ENCODE measurements around the gene ADH5.
"Not testable (repeated sequence)": the region's sequence is repeated elsewhere in the genome, so short reads cannot be mapped to it uniquely, and the experiment has no call there.

Gene ADH5

DNA sequence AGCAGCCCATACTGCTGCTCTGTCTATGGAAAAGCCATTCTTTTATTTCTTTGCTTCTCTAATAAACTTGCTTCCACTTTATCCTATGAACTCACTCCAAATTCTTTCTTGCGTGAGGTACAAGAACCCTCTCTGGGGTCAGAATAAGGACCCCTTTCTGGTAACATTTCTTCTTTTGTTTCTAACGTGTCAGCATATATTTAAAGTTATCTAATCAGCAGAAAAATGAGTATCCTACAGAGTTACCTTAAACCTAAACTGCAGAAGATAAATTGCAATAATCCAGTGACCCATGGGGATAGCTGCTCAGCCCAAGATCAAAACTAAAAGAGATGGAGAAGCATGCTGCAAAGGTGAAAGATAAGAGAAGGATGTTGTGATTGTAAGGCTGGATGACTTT is 4.0 kb downstream of the ADH5 start:
- no peak for DNase-seq (ENCODE audit: low spot score)

DNA sequence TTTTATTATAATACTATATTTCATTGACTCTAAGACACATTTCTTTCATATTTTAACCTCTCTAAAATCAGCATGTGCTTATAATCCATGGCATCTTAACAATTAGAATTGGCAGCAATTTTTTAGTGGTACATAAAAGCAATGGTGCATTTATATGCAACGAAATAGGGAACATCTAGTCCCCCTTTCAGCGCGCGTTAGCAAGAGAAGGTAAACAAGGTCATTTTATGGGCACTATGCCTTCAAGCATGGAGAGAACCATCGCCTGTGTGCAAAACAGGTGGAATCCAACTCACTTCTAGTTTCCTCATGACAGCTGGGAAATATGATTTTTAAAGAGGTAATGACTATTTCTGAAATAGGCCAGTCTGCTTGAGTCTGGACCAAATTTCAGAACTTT is 6.4 kb downstream of the ADH5 start:
- DNase-seq (ENCODE audit: low spot score): no peak

DNA sequence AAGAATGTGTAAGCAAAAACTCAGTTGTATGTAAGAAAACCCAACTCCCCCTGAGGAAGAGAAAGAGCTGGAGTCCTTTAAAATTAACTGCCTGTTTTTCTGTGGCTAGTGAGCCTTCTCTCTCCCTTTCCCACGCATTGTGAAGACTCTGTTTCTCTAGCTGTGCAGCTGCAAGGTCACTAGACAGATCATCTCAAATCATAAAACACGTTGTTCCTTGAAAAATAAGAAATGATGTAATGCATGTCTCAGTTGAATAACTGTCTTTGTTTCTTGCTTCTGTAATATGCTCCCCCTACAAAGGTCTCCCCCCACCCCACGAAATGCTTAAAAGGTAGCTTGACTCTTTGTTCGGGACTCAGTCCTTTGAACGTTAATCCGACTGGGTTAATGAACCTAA is 7.7 kb downstream of the ADH5 start:
- DNase-seq (ENCODE audit: low spot score): not testable (repeated sequence)

DNA sequence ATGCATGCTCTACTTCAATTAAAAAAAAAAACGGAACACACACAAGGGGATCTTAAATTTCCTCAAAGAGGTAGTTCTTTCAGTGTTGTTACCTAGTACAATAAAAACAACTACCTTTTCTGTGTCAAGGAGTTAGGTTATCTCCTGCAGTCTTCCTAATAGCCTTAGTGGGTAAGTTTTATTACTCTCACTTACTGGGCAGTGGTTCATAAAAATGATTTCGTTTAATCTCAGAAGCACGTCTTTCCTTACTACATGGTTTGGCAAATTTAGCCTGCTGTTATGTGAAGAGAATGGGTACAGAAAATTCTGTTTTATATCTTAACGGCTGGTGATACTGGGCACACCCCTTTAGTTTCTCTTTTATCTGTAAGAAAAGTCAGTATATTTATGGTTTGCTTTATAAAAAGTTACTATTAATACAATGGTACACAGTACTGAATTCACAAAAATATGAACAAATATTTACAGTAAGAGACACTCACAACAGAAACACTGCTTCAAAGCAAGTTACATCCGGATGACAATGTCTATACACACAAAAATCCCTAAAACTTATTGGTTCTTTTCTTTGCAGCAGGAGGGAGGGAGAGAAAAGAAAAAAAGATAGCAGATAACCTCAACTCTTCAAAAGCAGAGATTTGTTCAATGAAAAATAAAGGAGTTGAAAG is 8.8 kb downstream of the ADH5 start:
- DNase-seq (ENCODE audit: low spot score): no peak

DNA sequence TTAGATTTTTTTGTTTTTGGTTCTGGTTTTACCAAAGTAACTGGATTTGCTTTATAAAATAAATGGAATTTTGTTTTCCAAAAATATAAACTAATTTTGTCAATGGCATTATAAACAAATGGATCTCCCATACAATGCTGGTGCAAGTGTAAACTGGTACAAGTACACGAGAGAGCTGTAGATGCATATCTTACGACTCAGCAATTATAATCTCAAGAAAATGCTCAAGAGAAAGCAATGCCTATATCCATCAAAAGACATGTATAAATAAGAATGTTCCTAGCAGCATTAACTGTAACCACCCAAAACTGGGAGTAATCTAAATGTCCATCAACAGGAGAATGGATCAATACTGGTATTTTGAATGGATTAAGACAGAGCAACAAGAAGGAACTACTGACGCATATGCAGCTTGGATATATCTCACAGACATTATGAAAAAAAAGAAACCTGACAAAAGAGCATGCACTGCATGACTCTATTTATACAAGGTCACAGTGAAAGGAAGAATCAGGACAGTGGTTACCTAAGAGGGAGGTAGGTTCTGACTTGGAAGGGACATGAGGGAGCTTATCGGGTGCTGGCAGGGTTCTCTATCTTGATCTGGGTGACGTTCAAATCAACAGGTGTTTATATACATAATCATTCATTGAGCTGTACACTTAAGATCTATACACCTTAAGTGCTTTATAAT is 9.5 kb downstream of the ADH5 start:
- no peak for DNase-seq (ENCODE audit: low spot score)

DNA sequence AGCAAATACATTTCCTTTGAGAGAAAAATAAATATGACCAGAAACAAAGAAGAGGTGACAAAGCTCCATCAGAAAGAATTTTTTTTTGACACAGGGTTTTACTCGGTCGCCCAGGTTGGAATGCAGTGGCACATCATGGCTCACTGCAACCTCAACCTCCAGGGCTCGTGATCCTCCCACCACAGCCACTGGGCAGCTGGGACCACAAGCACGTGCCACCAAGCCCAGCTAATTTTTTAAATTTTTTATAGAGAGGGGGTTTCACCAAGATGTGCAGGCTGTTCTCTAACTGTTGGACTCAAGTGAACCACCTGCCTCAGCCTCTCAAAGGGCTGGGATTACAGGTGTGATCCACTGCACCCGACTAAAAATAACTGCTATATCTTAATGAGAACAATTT is 10.3 kb downstream of the ADH5 start:
- no peak for DNase-seq (ENCODE audit: low spot score)

DNA sequence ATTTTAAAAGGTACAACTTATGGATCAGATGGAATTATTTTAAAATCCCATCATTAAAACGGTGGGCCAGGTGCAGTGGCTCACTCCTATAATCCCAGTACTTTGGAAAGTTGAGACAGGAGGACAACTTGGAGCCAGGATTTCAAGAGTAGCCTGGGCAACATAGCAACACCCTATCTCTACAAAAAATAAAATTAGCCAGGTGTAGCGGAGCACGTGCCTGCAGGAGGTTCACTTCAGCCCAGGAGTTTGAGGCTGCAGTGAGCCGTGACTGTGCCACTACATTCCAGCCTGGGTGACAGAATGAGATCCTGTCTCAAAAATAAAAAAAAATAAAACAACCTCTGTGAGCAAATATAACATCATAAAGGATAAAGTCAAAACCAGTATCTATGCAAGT is 11.4 kb downstream of the ADH5 start:
- no peak for DNase-seq (ENCODE audit: low spot score)

DNA sequence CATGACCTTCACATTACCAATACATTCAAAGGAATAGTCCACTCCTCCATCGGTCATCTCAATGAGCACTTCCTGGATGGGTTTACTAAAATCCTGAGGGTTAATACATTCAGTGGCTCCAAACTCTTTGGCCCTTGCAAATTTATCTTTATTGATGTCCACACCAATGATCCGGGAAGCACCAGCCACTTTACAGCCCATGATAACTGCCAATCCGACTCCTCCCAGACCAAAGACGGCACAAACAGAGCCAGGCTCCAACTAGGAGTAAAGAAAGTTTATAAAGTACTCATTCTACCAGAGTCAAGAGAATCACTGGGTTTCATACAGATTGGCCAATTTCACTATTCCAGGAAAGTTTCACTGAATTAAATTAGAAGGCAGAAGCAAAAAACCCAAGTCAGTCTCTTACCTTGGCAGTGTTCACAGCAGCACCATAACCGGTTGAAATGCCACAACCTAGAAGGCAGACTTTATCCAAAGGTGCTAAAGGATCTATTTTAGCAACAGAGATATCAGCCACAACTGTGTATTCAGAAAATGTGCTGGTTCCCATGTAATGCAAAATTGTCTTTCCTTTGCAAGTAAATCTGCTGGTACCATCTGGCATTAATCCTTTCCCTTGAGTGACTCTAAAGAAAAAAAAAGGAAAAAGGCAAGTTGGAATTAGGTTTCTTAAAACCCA is 12.2 kb downstream of the ADH5 start:
- no peak for DNase-seq (ENCODE audit: low spot score)

DNA sequence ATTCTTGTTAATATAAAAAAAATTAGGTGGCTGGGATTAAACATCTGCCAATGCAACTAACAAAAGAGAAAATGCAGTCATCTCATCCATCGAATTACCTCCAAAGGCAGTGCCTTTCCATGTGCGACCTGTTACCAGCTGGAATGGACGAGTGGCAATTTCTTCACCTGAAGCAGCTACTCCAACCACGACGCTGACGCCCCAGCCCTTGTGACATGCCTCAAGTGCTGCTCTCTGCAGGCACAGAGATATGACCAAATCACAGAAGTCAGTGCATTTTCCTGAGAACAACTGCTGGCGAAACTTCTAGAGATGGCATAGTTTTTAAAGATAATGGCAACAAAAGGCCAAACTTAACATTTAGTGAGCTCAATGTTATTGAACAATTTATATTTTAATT is 13.8 kb downstream of the ADH5 start:
- DNase-seq (ENCODE audit: low spot score): no peak

DNA sequence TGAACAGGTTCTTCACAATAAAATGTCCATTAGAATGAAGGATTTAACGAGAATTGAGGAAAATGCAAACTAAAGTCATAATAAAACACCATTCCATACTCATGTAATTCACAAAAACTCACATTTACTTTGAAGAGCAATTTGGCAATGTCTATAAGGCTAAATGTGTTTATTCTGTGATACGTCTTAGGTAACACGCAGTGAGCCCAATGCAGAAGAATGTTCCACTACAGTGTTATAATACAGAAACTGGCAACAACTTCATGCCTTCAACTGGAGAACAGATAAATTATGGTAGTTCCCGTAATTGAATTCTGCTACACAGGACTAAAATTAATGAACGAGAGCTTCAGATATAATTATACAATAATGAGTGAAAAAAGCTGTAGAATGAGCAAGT is 17.4 kb downstream of the ADH5 start:
- no peak for DNase-seq (ENCODE audit: low spot score)

DNA sequence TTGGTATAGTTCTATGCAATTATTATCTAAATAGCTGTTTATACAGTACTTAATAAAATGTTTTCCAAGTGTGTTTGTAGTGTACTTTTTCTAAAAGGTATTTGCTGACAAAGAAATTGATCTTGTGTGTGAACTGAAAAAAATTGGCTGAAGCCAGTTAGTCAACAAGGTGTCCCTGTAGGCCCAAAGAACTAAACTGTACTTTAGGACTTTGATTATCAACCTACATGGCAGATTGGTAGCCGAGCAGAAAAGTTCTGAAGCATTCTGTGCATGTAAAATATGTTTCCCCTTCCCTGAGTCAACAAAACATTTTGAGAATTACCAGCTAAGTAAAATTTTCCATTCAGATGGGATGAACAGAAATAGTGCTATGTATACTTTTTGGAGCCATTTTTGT is 21.0 kb downstream of the ADH5 start:
- DNase-seq (ENCODE audit: low spot score): no peak

DNA sequence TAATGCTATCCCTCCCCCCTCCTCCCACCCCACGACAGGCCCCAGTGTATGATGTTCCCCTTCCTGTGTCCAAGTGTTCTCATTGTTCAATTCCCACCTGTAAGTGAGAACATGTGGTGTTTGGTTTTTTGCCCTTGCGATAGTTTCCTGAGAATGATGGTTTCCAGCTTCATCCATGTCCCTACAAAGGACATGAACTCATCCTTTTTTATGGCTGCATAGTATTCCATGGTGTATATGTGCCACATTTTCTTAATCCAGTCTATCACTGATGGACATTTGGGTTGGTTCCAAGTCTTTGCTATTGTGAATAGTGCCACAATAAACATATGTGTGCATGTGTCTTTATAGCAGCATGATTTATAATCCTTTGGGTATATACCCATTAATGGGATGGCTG is 23.1 kb downstream of the ADH5 start:
- DNase-seq (ENCODE audit: low spot score): not testable (repeated sequence)

DNA sequence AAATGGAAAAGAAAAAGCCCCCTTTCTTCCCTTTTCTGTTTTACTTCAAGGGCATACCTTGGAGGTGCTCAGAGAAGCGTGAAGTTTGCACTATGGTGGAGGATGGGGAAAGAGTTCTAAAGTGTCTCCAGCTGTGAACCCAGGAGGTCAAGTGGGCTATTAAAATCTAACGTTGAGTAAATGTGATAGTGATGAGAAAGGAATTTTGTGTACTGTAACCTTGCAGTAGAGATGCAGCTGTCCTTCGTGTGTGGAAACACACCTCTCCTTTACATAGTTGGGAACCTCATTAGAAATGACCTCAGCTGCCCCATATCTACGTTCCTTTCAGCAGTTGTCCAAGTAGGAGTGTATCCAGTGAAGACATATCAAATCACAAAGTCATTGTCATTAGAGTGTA is 26.5 kb downstream of the ADH5 start:
- DNase-seq (ENCODE audit: low spot score): no peak

DNA sequence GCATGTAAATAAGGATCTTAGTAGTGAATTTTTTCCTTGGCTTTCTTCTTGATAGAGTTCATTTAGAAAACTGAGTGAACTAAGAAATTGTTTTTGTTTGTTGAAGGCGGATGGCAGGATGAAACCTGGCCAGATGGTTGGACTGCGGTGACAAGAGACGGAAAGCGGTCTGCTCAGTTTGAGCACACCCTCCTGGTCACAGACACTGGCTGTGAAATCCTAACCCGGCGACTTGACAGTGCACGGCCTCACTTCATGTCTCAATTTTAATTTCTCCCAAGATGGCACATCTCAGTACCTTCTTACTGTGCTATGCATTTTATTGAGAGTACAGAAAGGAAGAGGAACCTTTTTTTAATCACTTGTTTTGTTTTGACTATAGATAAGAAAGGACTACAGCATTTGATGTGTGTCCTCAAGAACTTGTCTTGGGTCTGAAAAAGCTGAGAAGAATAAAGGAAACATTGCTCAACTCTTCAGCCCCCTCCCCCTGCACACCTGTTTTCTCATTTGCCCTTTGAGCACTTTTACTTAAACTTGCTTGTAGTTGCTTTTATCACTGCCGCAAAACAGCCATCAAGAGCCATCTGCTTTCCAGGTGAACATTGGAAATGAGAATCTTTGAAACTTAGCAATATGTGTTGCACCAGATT is 27.4 kb downstream of the ADH5 start:
- DNase-seq (ENCODE audit: low spot score): no peak

DNA sequence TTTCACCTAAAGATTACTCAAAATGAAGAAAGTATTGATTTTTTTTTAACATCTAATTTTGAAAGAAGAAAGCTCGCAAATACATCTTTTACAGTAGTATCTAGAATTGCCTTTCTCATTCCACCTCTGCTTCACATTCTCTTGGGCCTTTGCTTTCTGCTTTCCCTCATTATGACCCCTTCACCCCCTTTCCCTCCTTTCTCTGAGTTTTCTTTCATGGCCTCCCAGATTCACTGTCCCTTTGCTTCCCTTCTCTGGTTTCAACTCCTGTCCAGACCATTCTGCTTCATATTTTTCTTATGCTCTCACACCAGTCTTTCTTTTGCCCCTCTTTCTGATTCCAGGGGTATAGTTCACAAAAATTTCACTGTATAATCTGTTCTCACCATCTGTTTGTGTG is 29.0 kb downstream of the ADH5 start:
- DNase-seq (ENCODE audit: low spot score): no peak

DNA sequence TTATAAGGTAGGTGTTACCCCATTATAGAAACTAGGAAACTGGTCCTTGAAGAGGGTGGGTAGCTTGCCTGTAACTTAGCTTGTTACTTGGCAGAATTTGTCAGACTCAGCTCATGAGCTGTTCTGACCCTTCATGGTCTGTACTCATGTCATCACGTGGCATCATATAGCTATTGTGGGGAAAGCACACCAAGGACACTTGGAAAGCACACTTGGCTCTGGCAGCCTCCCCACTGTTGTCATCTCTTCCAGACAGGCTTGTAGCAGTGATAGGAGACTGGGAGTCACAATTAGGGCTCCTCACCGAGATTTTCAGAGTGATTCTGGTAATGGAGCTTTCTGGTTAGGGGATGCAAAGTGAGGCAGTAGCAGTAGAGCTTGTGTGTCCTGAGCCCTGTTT is 30.4 kb downstream of the ADH5 start:
- no peak for DNase-seq (ENCODE audit: low spot score)

DNA sequence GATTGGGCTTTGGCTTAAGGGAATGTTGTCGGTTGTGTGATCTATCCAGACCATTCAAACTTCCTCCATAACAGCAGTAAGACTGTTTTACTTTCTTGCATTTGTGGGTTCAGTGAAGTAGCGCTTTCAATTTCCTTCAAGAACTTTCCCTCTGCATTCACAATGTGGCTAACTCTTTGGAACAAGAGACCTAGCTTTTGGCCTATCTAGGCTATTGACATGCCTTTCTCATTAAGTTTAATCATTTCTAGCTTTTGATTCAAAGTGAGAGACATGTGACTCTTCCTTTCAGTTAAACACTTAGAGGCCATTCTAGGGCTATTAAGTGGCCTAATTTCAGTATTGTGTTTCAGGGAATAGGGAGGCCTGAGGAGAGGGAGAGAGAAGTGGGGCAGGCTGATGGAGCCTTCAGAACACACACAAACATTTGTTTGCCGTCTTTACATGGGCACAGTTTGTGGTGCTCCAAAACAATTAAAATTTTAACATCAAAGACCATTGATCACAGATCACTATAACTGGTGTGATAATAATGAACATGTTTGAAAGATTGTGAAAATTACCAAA is 34.1 kb downstream of the ADH5 start:
- no peak for DNase-seq (ENCODE audit: low spot score)

DNA sequence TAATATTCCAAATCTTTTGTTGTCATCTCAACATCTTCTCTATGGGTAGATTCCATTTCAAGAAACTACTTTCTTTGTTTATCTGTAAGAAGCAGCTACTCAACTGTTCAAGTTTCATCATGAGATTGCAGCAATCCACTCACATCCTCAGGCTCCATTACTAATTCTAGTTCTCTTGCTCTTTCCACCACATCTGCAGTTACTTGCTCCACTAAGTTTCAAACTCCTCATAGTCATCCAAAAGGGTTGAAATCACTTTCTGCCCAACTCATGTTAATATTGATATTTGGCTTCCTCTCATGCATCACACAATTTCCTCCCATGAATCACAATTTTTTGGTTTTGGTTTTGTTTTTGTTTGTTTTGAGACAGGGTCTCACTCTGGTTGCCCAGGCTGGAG is 35.7 kb downstream of the ADH5 start:
- DNase-seq (ENCODE audit: low spot score): no peak

DNA sequence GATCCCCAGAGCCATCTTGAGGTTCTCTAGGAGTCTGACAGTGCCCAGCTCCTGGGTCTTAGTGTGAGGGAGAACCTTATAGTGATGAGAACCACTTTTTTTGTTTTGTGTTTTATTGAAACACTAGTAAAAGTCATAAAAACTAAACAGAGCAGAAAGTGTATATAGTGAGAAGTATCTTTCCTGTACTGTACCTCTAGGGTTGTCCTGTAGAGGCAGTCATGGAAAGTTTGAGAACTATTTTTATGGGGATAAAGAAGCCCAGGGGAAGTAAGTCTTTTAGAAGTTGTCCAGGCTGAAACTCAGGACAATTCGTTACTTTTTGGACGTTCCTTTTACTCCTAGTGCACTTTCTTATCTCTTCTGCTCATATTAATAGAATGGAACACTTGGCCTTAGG is 40.9 kb downstream of the ADH5 start:
- no peak for DNase-seq (ENCODE audit: low spot score)

DNA sequence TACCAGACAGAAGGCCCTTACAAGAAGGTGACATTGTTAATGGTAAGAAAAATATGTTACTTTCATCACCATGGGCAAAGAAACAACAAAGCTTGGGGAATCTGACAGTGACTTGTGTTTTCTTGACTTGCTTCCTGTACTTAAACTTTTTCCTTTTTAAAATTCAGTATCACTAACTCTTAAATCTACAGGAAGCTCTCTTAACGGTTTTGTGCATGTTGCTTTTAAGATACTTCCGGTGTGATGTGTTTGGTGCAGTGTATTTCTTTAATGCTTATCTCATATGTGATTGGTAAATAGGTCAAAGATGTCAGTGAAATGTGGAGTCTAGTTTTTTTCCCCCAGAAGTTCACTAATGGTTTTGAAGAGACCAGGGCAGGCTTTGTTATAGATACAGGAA is 45.2 kb downstream of the ADH5 start:
- no peak for DNase-seq (ENCODE audit: low spot score)

DNA sequence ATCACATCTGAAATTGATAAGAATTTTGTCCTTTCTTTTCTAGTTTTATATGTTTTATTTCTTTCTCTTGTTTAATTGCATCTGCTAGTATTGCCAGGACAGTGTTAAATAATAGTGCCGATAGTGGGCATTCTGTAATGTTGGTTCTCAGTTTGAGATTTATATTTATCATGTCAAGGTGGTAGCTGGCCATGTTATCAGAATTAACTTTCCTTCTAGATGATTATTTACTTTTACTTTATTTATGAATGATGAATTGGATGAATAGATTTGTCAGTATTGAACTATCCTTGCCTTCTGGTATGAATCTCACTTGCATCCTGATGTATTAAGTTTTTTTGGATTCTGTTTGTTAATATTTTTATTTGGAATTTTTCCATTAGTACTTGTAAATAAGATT is 50.4 kb downstream of the ADH5 start:
- no peak for DNase-seq (ENCODE audit: low spot score)

DNA sequence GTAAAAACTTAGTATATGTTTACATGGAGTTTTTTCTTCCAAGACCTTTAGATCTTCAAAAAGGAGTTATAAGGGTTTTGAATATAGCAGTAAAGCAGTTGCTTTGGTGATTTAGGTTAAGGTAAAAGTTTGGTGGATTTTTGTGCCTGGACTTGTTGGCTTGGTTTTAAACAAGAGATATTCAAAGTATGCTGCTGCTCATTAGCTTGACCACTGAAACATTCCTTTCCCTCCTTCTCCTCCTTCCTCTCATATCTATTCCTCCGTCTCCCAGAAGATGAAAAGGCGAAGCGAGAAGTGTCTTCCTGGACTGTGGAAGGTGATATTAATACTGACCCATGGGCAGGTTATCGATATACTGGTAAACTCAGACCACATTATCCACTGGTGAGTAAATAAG is 54.6 kb downstream of the ADH5 start:
- DNase-seq (ENCODE audit: low spot score): no peak

DNA sequence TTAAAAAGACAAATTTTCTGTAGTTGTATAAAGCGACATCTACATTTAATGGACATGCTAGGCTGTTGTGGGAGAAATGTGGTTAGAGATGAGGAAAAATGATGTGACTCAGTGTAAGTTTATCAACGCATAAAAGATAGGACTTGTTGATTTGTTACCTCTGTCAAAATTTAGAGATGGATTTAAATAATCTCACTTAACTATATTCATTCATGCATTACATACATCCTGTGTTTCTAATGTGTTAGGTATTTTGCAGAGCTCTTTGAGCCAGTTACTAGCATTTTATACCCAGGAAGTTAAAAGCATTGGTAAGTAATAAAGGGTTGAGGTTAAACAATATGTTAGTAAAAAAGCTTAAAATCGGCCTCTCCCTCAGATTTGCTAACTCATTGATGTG is 58.7 kb downstream of the ADH5 start:
- no peak for DNase-seq (ENCODE audit: low spot score)

All from hepatic stellate cell (primary cell).